HEK293 (cell line): ENCODE results near the gene WDR89.
A peak's percentile ranks its signal among the peaks of the same experiment; 100 is the strongest.

Source experiments
- CTCF ChIP-seq: fragments of 450-650 bp; formaldehyde crosslinking; IDR thresholded peaks from 2 replicates; pipeline ENCODE4 v1.5.1; 2016; ENCODE audit warnings: missing biosample characterization, missing genetic modification characterization
- EGR2 ChIP-seq: fragments of 450-650 bp; formaldehyde crosslinking; IDR thresholded peaks from 2 replicates; pipeline ENCODE4 v1.5.1; 2016; ENCODE audit warnings: low read depth, missing biosample characterization, missing genetic modification characterization
- GLIS1 ChIP-seq: fragments of 450-650 bp; formaldehyde crosslinking; IDR thresholded peaks from 2 replicates; pipeline ENCODE4 v1.5.1; 2016; ENCODE audit warnings: missing biosample characterization, missing genetic modification characterization
- GLIS2 ChIP-seq: fragments of 450-650 bp; formaldehyde crosslinking; IDR thresholded peaks from 2 replicates; pipeline ENCODE4 v1.5.1; 2016; ENCODE audit warnings: missing biosample characterization, missing genetic modification characterization
- INSM2 ChIP-seq: fragments of 450-650 bp; formaldehyde crosslinking; IDR thresholded peaks from 2 replicates; pipeline ENCODE4 v1.5.1; 2016; ENCODE audit warnings: missing biosample characterization, missing genetic modification characterization
- KLF8 ChIP-seq: fragments of 450-650 bp; formaldehyde crosslinking; IDR thresholded peaks from 2 replicates; pipeline ENCODE4 v1.5.1; 2016; ENCODE audit warnings: missing biosample characterization, missing genetic modification characterization
- MZF1 ChIP-seq: fragments of 450-650 bp; formaldehyde crosslinking; IDR thresholded peaks from 2 replicates; pipeline ENCODE4 v1.5.1; 2017; ENCODE audit warnings: missing biosample characterization, missing genetic modification characterization, borderline replicate concordance
- SP2 ChIP-seq: fragments of 450-650 bp; formaldehyde crosslinking; IDR thresholded peaks from 2 replicates; pipeline ENCODE4 v1.5.1; 2016; ENCODE audit warnings: missing biosample characterization, missing genetic modification characterization
- ZBTB1 ChIP-seq: fragments of 450-650 bp; formaldehyde crosslinking; IDR thresholded peaks from 2 replicates; pipeline ENCODE4 v1.5.1; 2016; ENCODE audit warnings: missing biosample characterization, missing genetic modification characterization
- ZBTB10 ChIP-seq: fragments of 450-650 bp; formaldehyde crosslinking; IDR thresholded peaks from 2 replicates; pipeline ENCODE4 v1.5.1; 2016; ENCODE audit warnings: missing biosample characterization, missing genetic modification characterization
- ZNF140 ChIP-seq: fragments of 450-650 bp; formaldehyde crosslinking; IDR thresholded peaks from 2 replicates; pipeline ENCODE4 v1.5.1; 2016; ENCODE audit warnings: missing biosample characterization, missing genetic modification characterization
- ZNF155 ChIP-seq: fragments of 450-650 bp; formaldehyde crosslinking; IDR thresholded peaks from 2 replicates; pipeline ENCODE4 v1.5.1; 2016; ENCODE audit warnings: missing biosample characterization, missing genetic modification characterization
- ZNF157 ChIP-seq: fragments of 450-650 bp; formaldehyde crosslinking; IDR thresholded peaks from 2 replicates; pipeline ENCODE4 v1.5.1; 2016; ENCODE audit warnings: missing biosample characterization, missing genetic modification characterization
- ZNF169 ChIP-seq: fragments of 450-650 bp; formaldehyde crosslinking; IDR thresholded peaks from 2 replicates; pipeline ENCODE4 v1.5.1; 2016; ENCODE audit warnings: missing biosample characterization, missing genetic modification characterization
- ZNF184 ChIP-seq: fragments of 450-650 bp; IDR thresholded peaks from 2 replicates; pipeline ENCODE4 v1.5.1; 2018; ENCODE audit warnings: missing biosample characterization, mild to moderate bottlenecking, missing genetic modification characterization
- ZNF214 ChIP-seq: fragments of 450-650 bp; formaldehyde crosslinking; IDR thresholded peaks from 2 replicates; pipeline ENCODE4 v1.5.1; 2017; ENCODE audit warnings: missing biosample characterization, mild to moderate bottlenecking, missing genetic modification characterization, borderline replicate concordance
- ZNF223 ChIP-seq: fragments of 450-650 bp; formaldehyde crosslinking; IDR thresholded peaks from 2 replicates; pipeline ENCODE4 v1.5.1; 2016; ENCODE audit warnings: missing biosample characterization, missing genetic modification characterization
- ZNF302 ChIP-seq: fragments of 450-650 bp; formaldehyde crosslinking; IDR thresholded peaks from 2 replicates; pipeline ENCODE4 v1.5.1; 2016; ENCODE audit warnings: missing biosample characterization, missing genetic modification characterization, low read depth
- ZNF311 ChIP-seq: fragments of 450-650 bp; formaldehyde crosslinking; IDR thresholded peaks from 2 replicates; pipeline ENCODE4 v1.5.1; 2017; ENCODE audit warnings: missing biosample characterization, missing genetic modification characterization, borderline replicate concordance
- ZNF341 ChIP-seq: fragments of 450-650 bp; formaldehyde crosslinking; IDR thresholded peaks from 2 replicates; pipeline ENCODE4; 2016; ENCODE audit warnings: low read depth, missing biosample characterization, missing genetic modification characterization
- ZNF416 ChIP-seq: fragments of 450-650 bp; formaldehyde crosslinking; IDR thresholded peaks from 2 replicates; pipeline ENCODE4 v1.5.1; 2016; ENCODE audit warnings: missing biosample characterization, missing genetic modification characterization
- ZNF449 ChIP-seq: fragments of 450-650 bp; formaldehyde crosslinking; IDR thresholded peaks from 2 replicates; pipeline ENCODE4 v1.5.1; 2017; ENCODE audit warnings: missing biosample characterization, mild to moderate bottlenecking, missing genetic modification characterization, moderate library complexity
- ZNF521 ChIP-seq: fragments of 450-650 bp; formaldehyde crosslinking; IDR thresholded peaks from 2 replicates; pipeline ENCODE4 v1.5.1; 2017; ENCODE audit warnings: missing biosample characterization, mild to moderate bottlenecking, missing genetic modification characterization
- ZNF544 ChIP-seq: fragments of 450-650 bp; formaldehyde crosslinking; IDR thresholded peaks from 2 replicates; pipeline ENCODE4 v1.5.0; 2017; ENCODE audit warnings: missing biosample characterization, missing genetic modification characterization
- ZNF629 ChIP-seq: fragments of 450-650 bp; formaldehyde crosslinking; IDR thresholded peaks from 2 replicates; pipeline ENCODE4 v1.5.1; 2017; ENCODE audit warnings: missing biosample characterization, missing genetic modification characterization
- ZNF660 ChIP-seq: fragments of 450-650 bp; IDR thresholded peaks from 2 replicates; pipeline ENCODE4 v1.5.1; 2018; ENCODE audit warnings: missing biosample characterization, mild to moderate bottlenecking, missing genetic modification characterization
- ZNF830 ChIP-seq: fragments of 450-650 bp; IDR thresholded peaks from 2 replicates; pipeline ENCODE4 v1.5.0; 2018; ENCODE audit warnings: missing biosample characterization, missing genetic modification characterization, low read depth, mild to moderate bottlenecking, moderate library complexity
- ZSCAN23 ChIP-seq: fragments of 450-650 bp; formaldehyde crosslinking; IDR thresholded peaks from 2 replicates; pipeline ENCODE4 v1.5.1; 2016; ENCODE audit warnings: missing biosample characterization, missing genetic modification characterization
- ZSCAN4 ChIP-seq: fragments of 450-650 bp; formaldehyde crosslinking; IDR thresholded peaks from 2 replicates; pipeline ENCODE4 v1.5.1; 2017; ENCODE audit warnings: missing biosample characterization, missing genetic modification characterization

Gene WDR89

GRCh38 chr14:63641473-63642228 lies at the start of gene WDR89 (continued):
- TF ChIP-seq ZNF629 (tag by site-specific recombination) (peak; percentile 77; the same call in 1 of the 2 replicates), ZBTB10 (tag by site-specific recombination) (no peak), ZNF223 (tag by site-specific recombination) (no peak), GLIS2 (tag by site-specific recombination) (no peak), GLIS1 (tag by site-specific recombination) (peak; percentile 34; the same call in 1 of the 2 replicates), ZNF214 (tag by site-specific recombination) (no peak), ZNF155 (tag by site-specific recombination) (no peak), ZNF830 (tag by site-specific recombination) (no peak), ZNF341 (tag by site-specific recombination) (peak; percentile 58; the same call in 1 of the 2 replicates), MZF1 (tag by site-specific recombination) (no peak), ZNF302 (no peak), ZSCAN4 (tag by site-specific recombination) (no peak), ZNF184 (tag by site-specific recombination) (0 out of 2 replicates have a peak, but pooled peaks have one; percentile 61), ZNF449 (peak; percentile 57; the same call in 1 of the 2 replicates), INSM2 (tag by site-specific recombination) (no peak), ZNF521 (tag by site-specific recombination) (no peak), CTCF (peak; percentile 72), SP2 (peak; percentile 94), ZNF169 (tag by site-specific recombination) (no peak), ZNF544 (no peak), ZBTB1 (tag by site-specific recombination) (no peak), ZNF311 (no peak), ZNF416 (tag by site-specific recombination) (no peak), KLF8 (tag by site-specific recombination) (peak; percentile 74; the same call in 1 of the 2 replicates), EGR2 (tag by site-specific recombination) (no peak), ZSCAN23 (no peak), ZNF140 (tag by site-specific recombination) (no peak), ZNF157 (tag by site-specific recombination) (no peak), ZNF660 (tag by site-specific recombination) (peak; percentile 87)
